Left renal cortex interstitium (tissue), 4 donors: ENCODE data around the gene JHY. TPM values are rescaled to one million over a fixed set of nuclear protein-coding genes. Genes with fewer than 3 reads are reported as not detected.
A peak's percentile ranks its signal among the peaks of the same experiment; 100 is the strongest.

ENCODE experiments used
- DNase-seq, 4 donors: peaks; one replicate each; pipeline ENCODE4 v3.0.0-alpha.2; 2013; ENCODE audit warnings: low read depth in 4 of 4, low spot score in 2 of 4, missing footprints in 1 of 4
- polyA plus RNA-seq, 4 donors: library from polyadenylated mRNA; unstranded; fragments of 120-200 nt; gene quantifications; one replicate each; pipeline ENCODE4 v1.2.1, GENCODE V29; 2013; ENCODE audit not compliant: insufficient read length in 4 of 4

Gene JHY
- polyA plus RNA-seq, 4 donors: 11.2 to 13.9 (median 12.6) TPM

DNA sequence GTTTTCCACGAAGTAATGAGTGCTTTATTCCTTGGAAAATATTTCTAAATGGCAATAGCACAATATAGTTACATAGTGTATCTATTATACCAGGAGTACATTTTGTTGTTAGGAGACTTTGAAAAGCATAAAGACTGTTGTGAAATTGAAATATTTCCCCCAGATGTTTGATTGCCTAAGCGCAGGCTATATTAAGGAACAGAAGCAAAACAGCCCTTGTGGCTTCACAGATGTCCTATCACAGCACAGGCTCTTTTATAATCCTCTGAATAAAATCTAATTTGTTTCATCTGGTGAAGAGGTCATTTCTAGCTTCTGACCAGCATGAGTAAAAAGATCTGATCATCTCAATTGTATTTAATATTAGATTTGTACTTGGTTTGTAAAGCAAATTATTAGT, 50.9 kb downstream of the JHY start:
- DNase-seq: no peak

GRCh38 chr11:122937983-122938382, 55.4 kb downstream of the JHY start:
- no peak for DNase-seq

- no peak for DNase-seq
Observed at GRCh38 chr11:122938557-122938956, 56.0 kb downstream of the JHY start.

GRCh38 chr11:122951211-122951610, 68.7 kb downstream of the JHY start:
- DNase-seq: no peak

- DNase-seq: no peak
Observed at GRCh38 chr11:122954455-122954854, 71.9 kb downstream of the JHY start.

- DNase-seq: no peak
Observed at GRCh38 chr11:122963961-122964360, 81.4 kb downstream of the JHY start.

DNA sequence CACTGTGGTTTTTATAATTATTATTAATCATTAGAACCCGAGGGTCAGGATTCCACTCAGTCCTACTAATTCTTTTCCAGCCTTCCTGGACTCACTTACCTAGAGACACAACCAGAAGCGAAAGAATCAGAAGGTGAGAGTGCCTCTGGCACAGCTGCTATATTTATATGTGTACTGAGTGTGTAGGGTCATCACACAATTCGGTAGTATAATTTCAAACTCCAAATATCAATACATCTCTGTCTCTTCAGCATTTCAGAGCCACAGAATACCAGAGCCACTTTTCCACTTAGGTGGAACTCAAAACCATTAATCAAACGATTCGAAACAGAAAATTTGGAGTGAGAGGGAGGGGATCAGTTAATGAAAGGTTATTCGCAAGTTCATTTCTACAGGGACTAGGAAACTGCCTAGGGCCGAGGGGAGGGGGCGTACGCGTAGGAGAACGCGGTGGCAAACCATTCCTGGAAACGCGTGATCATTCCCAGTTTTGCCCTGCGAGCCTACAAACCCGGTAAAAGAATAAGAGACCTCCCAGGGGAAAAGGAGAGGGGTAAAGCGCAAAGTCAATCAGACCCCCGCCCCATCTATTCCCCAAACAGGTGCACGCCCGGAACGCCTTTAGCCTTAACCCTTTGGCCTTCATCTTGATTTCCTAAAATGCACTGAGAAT, 93.6 kb downstream of the JHY start:
- DNase-seq: no peak

DNA sequence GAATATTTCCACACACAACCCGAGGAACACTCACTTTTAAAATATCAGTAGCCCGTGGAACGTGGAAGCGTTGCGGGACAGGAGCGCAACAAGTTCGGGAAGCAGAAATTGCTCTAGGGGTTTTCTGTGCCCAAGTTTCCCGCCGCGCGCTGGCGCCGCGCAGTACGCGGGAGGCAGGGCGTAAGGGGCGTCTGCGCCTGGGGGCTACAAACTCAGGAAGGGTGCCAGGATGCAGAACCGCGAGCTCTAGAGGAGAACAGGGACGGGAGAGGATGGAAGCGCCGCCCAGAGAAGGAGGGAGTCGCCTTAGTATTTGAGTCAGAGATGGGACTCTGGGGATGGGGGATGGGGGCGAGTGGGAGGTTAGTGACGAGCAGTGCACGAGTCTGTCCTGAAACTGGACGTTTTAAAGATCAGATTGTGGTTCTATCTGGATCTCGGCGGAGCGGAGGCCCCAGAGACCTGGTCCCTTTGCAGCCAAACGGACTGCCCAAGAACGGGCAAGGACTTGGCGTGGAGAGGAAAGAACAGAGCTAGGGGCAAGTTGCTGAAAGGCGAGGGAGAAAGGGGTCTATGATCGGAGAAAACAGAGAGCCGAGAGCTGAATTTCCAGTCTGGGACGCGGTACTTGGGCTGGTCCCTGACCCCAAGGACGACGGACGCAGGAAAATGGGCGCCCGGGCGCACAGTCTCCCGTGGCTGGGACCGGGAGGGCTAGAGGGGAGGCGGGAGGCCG, 94.3 kb downstream of the JHY start:
- no peak for DNase-seq

- DNase-seq: no peak
Observed at GRCh38 chr11:122977470-122978298, 95.1 kb downstream of the JHY start.

DNA sequence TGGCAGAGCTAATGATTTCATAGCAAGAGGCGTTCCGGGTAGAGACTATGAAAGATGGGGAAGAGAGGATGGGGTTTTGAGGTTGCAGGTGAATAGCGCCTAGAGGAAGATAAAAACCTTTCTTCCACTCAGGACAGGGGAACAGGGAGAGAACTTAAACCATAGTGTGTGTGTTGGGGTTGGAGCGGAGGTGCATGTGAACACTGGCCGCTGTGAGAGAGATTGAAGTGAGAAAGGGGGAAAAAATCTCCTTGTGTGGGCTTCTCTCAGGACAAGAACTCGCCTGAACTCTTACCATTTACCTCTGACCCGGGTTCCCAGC, 95.7 kb downstream of the JHY start:
- no peak for DNase-seq

DNA sequence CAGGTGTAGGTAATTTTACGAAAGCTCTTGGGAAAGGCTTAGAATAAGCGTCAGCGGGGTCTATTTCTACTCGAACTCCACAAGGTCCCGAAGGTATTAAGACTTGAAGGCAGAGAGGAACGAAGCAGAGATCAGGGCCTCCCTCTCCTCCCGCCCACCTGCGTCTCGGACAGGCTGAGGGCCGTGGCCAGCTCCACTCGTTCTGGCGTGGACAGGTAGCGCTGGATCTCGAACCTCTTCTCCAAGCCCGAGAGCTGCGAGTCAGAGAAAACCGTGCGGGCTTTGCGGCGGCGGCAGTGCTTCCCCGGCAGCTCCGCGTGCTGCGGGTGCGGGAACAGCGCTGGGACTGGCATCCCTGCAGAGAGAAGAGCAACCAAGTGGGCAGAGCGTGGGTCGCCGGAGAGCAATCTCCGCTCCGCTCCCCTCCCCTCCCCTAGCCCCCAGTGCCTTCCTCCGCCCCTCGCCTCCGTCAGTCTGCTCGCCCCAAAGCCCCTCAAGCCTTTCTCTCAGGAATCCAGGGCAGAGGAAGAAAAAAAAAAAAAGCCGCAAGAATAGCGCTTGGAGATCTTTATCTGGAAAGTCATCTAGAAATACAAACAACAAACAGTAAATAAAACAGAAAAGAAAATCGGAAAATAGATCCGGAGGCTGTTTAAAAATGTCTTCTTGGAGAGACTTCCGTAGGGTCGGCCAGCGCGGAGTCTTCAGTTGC, 96.7 kb downstream of the JHY start:
- DNase-seq: no peak

GRCh38 chr11:122979815-122980595, 97.4 kb downstream of the JHY start:
- DNase-seq: no peak

GRCh38 chr11:122981388-122982264, 99.1 kb downstream of the JHY start, which contains the start of gene BSX:
Gene BSX, minus strand, starts transcription at chr11:122981834. Its CDS starts 163 bp downstream, at chr11:122981671.
- peak in 2 of 4 donors; percentile 57 to 68 for DNase-seq

- no peak for DNase-seq
Observed at GRCh38 chr11:122983438-122984185, 101.1 kb downstream of the JHY start.

- DNase-seq: no peak
Observed at GRCh38 chr11:122984186-122985011, 101.8 kb downstream of the JHY start.

GRCh38 chr11:122995526-122995925, 113.0 kb downstream of the JHY start:
- no peak for DNase-seq

GRCh38 chr11:122998727-122999366, 116.3 kb downstream of the JHY start:
- no peak for DNase-seq
